RKO (cell line): ENCODE measurements around the gene NOM1.

Experiments used
- DNase-seq: peaks from one replicate; pipeline ENCODE4 v3.0.0-alpha.2; 2016; ENCODE audit warnings: low spot score

The NOM1 gene

DNA sequence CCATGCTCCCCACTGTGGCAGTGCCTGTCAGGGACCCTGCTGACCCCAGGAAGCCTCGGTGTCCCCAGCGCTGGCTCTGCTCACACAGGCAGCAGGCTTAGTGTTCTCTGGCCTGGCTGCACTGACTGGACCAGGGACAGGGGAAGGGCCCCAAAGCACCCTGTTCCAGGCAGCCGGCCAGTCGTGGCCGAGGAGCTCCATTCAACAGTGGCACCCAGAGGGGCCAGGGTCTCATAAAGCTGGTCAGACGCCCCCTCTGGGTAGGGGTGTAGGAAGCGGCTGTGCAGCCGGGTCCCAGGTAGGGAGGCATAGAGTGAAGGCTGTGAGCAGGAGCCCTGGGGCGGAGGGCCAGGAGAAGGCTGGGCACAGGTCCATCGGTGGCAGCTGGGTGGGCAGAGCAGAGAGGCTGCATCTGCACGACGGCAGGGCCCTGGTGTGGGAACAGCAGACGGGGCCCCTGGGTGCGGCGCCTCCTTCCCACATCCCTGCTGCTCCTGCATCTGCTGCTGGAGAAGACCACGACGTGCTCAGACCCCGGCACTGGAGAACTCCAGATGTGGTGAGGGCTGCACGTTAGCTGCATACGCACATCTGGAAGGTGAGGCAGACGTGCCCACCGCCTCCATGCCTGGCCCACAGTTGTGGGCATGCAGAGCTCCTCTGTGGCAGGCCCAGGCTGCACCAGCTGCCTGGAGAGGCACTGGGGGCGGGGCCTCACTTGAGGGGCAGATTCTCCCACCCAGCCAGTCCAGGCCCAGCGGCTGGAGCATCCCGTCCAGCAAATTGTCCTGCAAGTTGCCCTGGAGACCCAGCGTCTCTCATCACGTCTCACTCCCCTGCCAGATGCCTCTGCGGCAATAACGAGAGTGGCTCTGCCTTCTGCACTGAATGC is 35.8 kb downstream of the NOM1 start:
- no peak for DNase-seq

DNA sequence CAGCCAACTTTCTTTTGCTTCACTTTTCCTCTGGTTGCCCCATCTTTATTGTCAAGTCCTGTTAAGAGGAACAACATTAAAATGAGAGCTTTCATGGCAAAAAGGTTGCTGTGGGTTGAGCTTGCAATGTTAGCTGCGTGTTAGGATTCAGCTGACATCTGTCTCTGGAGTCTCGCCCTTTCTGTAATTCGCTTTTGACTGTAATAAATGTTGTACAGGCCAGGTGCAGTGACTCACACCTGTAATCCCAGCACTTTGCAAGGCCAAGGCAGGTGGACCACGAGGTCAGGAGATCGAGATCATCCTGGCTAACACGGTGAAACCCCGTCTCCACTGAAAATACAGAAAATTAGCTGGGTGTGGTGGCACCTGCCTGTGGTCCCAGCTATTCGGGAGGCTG is 36.9 kb downstream of the NOM1 start:
- no peak for DNase-seq

DNA sequence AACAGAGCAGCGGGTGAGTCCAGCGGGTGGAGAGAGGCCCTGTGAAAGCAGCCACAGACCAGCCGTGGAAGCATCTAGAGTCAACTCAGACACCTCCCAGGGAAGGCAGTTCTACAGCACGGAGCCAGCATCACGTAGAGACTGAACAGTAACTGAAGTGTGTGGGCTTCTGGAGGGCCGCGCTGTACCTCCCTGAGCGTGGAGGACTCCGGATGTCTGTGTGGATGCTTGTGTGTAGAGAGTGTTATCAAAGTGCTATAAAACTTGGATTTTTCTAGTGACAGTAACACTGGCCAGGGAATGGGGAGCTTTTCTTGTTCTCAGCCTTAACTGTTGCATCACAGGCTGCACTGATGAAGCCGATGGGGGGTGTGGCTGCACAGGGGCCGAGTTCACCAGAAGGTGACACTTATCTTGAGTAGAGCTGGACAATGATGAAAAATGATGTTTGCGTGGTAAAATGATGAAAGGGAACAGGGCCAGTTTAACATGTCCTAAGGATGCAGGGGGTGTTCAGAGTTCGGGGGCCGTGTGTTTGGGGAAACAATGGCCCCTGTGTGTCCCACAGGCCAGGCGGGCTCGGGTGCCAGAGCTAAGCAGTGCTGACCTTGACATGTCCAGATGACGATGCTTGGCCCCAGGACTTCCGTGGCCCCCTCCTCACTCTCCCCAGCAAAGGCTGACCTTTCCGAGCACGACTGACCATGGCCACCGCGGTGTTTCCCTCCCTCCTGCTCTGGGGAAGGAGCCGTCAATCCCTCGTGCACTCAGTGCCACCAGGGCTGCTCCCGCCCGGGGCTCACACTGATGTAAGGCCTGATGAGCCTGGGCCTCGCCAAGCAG is 39.1 kb downstream of the NOM1 start:
- DNase-seq = no peak

DNA sequence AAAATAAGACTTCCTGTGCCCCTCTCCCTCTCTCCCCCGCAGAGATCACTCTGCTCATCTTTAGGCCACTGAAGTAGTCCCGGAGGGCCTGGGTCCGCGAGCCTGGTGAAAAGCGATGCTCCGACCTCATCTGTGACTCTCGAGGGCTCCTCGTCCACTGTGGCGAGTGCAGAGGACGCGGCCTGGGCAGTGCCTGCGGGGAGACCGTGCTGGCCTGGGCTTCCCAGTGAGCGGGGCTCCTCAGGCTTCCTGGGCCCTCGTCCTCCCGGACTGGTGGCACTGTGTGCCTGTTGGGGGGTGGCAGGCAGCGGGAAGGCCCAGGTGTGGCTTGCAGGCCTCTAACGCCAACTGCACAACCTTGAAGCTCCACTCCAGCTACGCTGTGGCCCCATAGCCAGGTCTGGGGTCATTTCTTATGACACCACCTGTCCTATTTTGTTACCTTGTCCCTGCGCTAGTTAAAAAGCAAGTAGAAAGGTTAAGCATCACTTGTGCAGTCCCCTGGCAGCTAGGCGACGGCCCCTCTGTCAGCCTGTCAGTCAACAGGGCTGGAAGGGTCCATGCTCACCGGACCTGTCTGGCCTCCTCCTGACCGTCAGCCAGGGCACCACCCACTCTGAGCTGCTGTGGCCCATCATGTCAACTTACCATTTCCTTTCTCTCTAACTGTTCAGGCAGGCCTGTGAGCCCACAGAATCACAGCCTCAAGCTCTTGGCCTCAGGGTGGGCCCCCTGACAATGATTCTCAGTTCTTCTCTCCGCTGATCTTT is 40.4 kb downstream of the NOM1 start:
- DNase-seq = no peak

DNA sequence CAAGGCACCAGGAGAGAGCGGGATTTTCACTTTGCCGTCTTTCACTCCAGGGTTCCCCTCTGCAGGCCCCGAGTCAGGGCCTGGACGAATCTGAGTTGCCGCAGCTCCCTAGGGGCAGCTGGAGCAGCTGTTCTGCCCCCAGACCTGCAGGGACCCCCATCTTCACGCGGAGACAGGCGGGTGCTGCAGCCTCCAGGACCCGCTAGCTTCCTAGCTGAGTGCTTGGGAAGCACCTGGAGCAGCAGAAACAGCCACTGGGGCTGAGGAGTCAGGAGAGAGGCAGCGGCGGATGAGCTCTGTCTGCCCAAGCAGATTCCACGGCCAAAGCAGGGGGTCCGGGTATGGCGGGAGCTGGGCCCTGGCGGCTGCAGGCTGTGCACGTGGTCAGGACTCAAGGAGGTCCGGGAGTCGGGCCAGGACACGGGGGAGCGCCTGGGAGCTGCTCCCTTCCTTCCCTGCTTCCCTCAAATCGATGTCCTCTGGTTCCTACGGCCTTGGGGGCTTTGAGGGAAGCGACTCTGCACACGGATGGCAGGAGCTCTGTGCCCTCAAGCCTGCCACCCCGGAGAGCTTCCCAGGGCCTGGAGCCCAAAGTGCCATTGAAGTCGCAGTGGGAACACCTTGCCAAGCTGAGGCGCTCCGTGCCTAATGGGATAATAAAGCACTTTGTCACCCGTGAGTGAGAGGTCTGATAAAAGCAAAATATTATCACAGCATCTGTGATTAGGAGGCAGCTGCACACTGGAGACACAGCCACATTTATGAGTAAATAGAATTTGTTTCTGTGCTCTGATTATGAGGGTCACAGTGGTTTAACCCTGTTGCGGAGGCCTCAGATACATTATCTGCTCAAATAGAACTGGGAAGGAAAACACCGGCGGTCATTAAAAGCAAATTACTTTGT is 43.8 kb downstream of the NOM1 start:
- no peak for DNase-seq

DNA sequence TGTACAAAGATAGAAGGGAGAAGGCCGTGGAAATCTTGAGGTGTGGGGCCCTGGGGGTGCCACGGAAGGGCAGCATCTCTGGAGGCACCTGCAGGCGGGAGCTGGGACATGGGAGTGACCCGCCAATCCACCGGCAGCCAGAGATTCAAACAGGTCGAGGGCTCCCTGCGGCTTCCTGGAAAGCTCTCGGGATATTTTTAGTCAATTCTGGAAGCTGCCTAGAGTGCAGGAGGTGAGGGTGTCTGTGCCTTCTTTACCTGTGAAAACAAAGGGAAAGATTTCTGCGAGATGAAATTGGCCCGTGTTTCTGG is 44.4 kb downstream of the NOM1 start:
- DNase-seq = no peak

DNA sequence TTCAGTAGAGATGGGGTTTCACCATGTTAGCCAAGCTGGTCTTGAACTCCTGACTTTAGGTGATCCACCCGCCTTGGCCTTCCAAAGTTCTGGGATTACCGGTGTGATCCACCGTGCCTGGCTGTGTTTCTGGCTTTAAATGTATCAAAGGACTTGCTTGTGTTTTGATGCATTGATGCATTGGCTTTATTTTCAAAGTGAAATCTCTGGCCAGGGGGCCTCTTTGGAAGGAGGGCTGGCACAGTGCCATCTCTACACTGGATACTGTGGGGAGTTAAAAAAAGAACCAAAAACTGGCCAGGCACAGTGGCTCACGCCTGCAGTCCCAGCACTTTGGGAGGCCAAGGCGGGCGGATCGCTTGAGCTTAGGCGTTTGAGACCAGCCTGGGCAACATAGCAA is 44.9 kb downstream of the NOM1 start:
- DNase-seq = no peak

DNA sequence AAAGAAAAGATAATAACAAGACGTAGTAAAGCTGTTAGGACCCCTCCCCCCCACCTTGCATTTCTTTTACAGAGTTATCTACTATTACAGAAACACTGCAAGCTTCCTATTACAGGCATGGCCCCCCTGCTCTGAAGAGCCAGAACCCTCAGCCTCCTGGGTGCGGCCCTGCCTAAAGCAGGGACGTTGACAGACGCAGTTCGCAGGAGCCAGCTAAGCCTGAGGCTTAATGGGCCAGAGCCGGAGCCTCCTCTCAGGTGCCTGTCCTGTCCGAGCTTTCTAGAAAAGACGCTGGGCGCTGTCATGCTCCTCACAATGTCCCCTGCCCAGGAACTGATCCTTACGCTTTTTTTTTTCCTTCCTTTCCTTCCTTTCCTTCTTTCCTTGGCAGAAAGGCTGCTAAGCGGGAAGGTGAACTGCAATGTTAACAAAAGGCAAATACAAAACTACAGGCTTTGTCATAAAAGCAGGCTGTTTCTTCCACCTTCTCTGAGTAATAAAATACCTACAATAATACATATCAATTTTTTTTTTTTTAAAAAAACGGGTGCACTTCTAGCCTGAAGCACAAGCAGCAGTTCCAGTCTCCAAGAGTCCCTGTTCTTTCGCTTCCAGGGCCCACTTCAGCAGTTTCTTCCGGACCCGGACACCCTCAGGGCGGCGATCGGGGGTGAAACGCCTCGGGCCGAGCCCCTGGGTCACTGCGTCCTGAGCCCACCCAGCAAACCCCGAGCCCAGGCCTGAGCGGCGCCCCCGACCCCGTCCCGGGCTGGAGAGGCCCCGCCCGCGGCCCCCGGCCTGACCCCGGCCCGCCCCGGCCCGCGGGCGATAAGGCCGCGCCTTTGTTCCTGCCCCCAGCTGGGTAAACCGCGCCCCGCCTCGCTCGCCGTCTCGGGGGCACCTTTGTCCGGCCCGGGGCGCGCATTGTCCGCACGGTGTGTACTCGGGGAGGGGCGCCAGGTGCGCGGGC is 49.8 kb downstream of the NOM1 start:
- DNase-seq = no peak

DNA sequence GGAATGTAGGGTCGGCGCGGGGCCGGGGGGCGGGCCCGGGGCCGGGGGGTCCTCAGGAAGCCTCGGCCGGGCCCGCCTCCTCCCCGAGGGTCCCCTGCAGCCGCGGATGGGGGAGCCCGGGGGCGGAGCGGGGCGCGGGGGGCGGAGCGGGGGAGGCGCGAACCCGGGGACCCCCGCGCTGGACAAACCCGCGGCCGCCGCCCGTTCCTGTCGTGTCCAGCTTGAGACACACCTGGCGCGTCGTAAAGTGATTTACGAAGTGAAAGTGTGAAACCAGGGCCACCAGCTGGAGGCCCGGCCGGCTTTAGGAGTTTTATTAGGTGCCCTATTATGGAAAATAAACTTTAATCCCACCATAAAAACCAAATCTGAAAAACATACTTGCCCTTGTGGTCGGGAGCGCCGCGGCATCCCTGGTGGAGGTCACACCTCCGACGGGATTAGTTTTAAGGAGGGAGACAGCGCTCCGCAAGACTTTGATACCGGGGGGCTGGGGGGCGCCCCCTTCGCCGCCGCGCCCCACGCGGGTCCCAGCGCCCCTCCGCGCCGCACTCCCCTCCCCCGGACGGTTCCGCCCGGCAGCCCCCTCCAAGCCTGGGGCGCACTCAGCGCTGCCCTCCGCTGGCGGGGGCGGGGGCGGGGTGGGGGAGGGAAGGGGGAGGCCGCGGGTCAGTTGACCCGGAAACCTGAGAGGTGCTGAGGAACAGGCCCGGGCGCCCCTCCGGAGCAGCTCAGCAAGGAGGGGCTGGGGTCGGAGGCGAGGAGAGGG is 50.6 kb downstream of the NOM1 start:
- DNase-seq = peak; percentile 49

DNA sequence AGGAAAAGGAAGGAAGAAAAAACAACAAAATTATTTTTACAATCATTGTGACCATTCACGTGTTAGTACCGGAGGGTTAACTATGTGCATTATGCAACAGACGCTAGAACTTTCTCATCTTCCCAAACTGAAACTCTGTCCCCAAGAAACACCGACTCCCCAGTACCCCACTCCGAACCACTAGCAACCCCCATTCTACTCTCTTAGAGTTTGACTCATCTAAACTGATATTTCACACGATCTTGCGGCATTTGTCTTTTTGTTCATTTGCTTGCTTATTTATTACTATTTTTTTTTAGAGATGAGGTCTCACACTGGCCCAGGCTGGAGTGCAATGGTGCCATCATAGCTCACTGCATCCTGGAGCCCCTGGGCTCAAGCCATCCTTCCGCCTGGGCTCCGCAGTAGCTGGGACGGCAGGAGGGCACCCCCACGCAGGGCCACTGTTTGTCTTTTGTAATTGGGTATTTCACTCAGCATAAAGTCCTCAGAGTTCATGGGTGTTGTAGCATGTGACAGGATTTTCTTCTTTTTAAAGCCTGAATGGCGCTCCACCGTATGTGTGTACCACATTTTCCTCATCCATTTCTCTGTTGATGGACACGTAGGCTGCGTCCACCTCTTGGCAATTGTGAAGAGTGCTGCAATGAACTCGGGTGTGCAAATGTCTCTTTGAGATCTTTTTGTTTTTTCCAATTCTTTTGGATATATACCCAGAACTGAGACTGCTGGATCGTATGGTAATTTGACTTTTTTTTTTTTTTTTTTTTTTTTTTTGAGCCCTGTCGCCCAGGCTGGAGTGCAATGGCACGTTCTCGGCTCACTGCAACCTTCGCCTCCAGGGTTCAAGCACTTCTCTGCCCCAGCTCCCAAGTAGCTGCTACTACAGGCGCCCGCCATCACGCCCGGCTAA is 51.5 kb downstream of the NOM1 start:
- DNase-seq = peak; percentile 68

DNA sequence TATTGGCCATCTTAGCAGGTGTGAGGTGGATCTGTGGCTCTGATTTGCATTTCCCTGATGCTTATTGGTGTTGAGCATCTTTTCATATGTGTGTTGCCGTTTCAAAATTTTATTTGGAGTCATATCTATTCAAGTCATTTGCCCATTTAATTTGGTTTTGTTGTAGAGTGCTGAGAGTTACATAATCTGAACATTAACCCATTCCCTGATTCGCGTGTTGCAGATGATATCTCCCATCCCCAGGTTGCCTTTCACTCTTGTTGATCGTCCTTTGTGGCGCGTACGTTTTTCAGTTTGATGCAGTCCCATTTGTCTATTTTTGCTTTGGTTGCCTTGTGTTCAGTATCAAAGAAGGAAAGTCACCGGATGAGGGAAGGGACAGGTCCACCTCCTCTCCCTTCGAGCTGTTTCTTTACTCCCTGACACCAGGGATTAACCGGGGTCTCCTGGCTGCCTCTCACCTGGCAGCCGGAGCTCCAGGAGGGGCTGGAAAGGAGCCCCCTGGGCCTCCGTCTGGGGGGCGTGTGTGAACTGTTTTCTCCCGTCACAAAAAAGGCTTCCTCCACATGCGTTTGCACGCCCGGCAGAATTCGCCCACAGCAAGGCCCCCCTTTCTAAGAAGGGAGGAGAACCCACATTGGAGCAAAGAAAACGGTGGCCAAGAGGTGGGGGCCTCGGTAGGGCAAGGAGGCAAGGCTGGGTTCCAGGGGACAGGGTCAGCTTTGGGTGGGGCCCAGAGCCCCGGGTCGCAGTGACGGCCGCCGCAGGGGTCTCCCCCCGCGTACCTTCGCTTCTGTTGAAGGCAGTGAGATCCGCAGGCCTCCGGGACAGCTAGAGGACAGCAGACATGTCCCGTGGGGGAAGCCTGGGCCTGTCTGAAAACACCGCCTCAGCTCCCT is 52.7 kb downstream of the NOM1 start:
- DNase-seq = no peak

DNA sequence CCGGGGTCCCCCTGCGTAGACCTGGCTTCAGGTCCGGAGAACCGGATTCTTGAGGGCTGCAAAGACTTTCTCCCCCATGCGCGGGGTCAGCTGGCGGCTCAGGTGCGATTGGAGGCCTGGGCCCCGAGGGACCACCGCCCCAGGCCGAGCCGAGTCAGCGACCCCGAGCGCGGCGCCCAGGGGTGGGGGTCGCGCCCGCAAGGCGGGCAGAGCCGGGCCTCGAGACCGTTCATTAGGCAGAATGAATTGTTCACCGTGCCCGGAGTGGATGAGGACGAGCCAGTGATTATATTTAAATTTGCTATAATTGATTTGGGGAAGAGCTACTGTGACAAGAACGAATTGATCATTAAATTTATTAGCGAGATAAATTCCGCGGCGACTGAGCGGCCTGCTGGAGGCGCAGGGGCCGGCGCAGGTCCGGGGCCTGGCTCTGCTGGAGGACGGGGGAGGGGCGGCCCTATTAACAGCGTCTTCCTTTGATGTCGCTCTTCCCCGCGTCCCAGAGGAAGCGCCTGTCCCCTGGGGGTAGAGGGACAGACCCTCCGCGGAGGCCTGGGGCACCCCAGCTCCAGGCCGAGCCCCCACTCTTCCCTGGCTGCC is 53.4 kb downstream of the NOM1 start:
- DNase-seq = no peak

DNA sequence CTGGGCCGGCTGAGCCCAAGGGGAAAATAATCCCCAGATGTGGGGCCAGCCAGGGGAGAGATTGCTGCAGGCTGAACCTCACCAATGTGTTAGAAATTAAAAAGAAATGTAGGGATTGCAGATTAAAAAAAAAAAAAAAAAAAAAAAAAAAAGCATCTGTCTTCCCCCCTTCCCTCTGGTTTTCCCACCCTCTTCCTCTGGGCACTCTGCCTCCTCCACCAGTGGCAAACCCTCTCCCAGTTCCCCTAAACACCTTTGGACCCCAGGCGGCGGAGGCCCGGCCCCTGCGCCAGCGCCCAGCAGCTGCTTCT is 53.9 kb downstream of the NOM1 start:
- no peak for DNase-seq

DNA sequence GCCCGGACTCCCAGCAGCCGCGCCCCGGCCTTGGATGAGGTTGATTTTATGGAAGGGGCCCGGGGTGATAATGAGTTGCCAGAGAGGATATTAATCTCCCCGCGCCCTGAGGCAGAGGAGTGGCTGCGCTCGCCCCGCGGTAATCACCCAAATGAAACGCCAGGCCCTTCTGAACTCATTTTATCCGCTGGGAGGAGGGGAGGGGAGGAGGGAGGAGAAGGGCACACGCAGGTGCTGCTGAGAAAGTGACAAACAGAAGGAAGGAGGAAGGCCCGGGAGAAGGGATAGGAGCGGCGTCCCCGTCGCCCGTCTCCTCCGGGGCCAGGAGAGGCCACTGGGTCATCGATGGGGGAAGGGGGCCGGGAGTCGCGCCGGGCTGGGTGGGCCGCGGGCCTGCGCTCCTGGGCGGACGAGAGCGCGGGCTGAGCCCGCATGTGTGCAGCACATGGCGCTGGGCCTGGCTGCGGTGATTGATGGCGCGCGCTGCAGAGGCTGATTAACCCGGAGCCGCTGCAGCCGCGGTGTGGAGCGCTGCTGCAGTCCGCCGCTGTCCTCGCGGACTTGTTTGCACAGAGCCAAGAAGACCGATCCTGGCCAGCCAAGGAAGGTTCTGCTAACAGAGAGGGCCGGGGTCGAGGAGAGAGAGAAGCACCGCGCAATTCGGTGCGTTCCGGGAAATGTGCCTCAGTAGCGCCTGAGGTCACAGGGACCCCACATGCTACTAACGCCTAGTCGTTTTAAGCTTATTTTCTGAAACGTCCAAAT is 54.4 kb downstream of the NOM1 start:
- no peak for DNase-seq

DNA sequence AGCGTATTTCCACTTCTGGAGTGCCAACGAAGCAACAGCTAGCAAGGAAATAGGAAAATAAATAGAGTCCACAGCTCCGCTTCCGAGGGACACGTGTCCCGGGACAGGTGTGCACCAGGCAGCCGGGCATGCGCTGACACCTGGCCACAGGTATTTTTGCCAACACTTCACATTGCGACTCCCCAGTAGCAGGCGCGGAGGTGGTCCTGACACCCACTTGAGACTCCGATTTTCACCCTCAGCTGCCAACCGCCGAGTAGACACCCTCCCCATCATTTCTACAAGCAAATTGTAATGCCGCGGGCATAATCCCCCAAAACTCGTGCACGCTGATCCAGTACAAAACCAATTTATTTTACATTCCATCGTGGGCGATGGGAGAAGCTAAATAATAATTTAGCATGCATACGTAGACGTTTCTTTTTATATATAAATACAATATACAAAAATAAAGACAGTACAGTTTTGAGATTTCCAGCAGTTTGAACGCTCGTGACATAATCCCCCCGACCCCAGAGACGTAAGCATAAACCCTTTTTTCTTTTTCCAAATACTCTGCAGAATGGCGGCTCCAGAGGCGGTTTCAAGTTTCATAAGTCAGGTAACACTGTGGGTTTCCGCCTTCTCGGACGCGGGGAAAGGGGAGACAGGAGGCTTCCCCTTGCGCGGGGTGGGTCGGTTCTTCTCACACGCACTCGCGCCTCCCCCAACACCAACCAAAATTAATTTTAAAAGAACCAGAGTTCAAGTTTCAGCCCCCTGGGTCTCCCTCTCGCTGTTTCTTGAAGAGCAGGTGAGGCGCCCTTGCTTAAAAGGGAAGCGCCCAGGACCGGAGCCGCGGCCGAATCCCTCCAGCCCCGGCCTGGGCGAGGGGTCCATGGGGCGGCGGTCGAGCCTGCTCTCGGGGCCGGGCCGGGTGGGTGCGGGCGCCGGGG is 55.3 kb downstream of the NOM1 start:
- no peak for DNase-seq
